ENCODE data around the gene LGALS4. TPM values are rescaled to one million over a fixed set of nuclear protein-coding genes. Genes with fewer than 3 reads are reported as not detected.

LGALS4 gene
- total RNA-seq, 6 experiments from 2014 or later, result 21.0 to 376 (median 186) TPM

GRCh38 chr19:38839816-38840582 lies 27.3 kb upstream of the LGALS4 start:
- H3K4me3 ChIP-seq, result no peak overlapping the region
- intact Hi-C loops (cut with DNase I), result no loop called here
- DNase-seq, result peak in 2 of 3 donors; percentile 21 to 49
- H3K27ac ChIP-seq, result peak overlapping the region in 1 of 3 donors; percentile 62
- no peaks in the 10 kb centered on the region for H3K27me3 ChIP-seq
- no peaks in the 10 kb centered on the region for H3K9me3 ChIP-seq
- TF ChIP-seq POLR2A (IDR thresholded peaks at IDR 0.05), result no peak
- TF ChIP-seq, protein P1, sequence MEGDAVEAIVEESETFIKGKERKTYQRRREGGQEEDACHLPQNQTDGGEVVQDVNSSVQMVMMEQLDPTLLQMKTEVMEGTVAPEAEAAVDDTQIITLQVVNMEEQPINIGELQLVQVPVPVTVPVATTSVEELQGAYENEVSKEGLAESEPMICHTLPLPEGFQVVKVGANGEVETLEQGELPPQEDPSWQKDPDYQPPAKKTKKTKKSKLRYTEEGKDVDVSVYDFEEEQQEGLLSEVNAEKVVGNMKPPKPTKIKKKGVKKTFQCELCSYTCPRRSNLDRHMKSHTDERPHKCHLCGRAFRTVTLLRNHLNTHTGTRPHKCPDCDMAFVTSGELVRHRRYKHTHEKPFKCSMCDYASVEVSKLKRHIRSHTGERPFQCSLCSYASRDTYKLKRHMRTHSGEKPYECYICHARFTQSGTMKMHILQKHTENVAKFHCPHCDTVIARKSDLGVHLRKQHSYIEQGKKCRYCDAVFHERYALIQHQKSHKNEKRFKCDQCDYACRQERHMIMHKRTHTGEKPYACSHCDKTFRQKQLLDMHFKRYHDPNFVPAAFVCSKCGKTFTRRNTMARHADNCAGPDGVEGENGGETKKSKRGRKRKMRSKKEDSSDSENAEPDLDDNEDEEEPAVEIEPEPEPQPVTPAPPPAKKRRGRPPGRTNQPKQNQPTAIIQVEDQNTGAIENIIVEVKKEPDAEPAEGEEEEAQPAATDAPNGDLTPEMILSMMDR (IDR thresholded peaks at IDR 0.05), result no peak
- peaks cover 0 to 85% (median 43%) of the 10 kb centered on the region in 4 donors for H3K4me1 ChIP-seq
- H3K36me3 ChIP-seq, result peaks cover 22 to 94% (median 60%) of the 10 kb centered on the region in 4 donors
- ATAC-seq, result no peak
- 83% methylated on average over 18 of the region's 28 CpGs for WGBS (ENCODE audit: insufficient coverage, low coverage, low lambda C conversion rate, missing lambda C conversion rate)

DNA sequence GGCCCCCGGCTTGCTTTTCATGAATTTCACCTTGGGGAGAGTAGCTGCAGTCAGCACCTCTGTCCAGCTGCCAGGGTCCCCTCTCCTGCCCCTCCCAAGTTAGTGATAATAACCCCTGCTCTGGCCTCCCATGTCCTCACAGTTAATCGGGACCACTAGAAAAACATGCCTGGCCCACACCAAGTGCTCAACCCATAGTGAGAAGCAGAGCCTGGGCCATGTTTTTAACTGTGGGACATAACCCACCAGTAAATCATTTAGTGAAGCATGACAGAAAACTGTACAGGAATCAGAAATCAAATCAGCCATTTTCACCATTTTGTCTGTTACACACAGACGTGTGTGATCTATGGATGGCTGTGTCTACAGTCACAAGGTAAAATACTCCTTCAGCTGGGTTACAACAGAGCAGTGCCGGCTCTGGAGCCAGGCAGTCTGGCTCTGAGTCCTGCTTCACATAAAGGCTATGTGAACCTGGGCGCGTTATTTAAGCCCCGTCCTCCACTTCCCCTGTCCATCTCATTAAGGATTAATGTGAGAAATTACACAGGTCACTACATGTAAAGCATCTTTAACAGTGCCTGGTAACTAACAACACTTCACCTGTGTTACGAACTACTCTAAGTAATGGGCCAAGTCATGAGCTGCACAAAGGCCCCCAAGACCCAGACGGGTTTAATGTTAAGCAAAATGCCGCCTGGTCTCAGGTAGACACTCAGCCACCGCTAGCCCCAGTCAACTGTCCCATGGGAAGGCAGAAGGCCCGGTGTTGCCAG lies 26.4 kb upstream of the LGALS4 start:
- Histone ChIP-seq H3K27ac (peak overlapping the region in 2 of 3 donors; percentile 42 to 62), H3K36me3 (peaks cover 19 to 86% (median 52%) of the 10 kb centered on the region in 4 donors), H3K27me3 (no peaks in the 10 kb centered on the region), H3K4me1 (peaks cover 0 to 82% (median 41%) of the 10 kb centered on the region in 4 donors), H3K4me3 (no peak overlapping the region), H3K9me3 (no peaks in the 10 kb centered on the region)
- 75% methylated on average over 10 of the region's 12 CpGs for WGBS (ENCODE audit: insufficient coverage, low coverage, low lambda C conversion rate, missing lambda C conversion rate)
- intact Hi-C loops (cut with DNase I), result no loop called here
- ATAC-seq (no peak), DNase-seq (peak in 1 of 3 donors; percentile 5)
- TF ChIP-seq, protein P1 (IDR thresholded peaks at IDR 0.05), result no peak
- TF ChIP-seq POLR2A (IDR thresholded peaks at IDR 0.05), result no peak

GRCh38 chr19:38838208-38838985 lies 25.7 kb upstream of the LGALS4 start:
- Histone ChIP-seq H3K36me3 (peaks cover 12 to 78% (median 45%) of the 10 kb centered on the region in 4 donors), H3K27me3 (no peaks in the 10 kb centered on the region), H3K27ac (peak overlapping the region; percentile 42 to 81 (median 62)), H3K9me3 (no peaks in the 10 kb centered on the region), H3K4me1 (peaks cover 0 to 74% (median 37%) of the 10 kb centered on the region in 4 donors), H3K4me3 (no peak overlapping the region)
- peak in 2 of 3 donors; percentile 21 to 38 for DNase-seq
- TF ChIP-seq POLR2A (IDR thresholded peaks at IDR 0.05), result no peak
- TF ChIP-seq, protein P1 (IDR thresholded peaks at IDR 0.05), result no peak
- WGBS (ENCODE audit: insufficient coverage, low coverage, low lambda C conversion rate, missing lambda C conversion rate), result 62% methylated on average over 3 of the region's 19 CpGs
- peak in 2 of 4 donors; percentile 2 to 32 for ATAC-seq
- intact Hi-C loops (cut with DNase I), result no loop called here

- peaks cover 0 to 70% (median 36%) of the 10 kb centered on the region in 4 donors for H3K4me1 ChIP-seq
- intact Hi-C loops (cut with DNase I), result no loop called here
- H3K27ac ChIP-seq, result peak overlapping the region; percentile 37 to 81 (median 62)
- no peak for TF ChIP-seq POLR2A (IDR thresholded peaks at IDR 0.05)
- TF ChIP-seq, protein P1 (IDR thresholded peaks at IDR 0.05), result no peak
- DNase-seq (peak in 2 of 3 donors; percentile 17 to 51), ATAC-seq (peak; percentile 24 to 57 (median 51))
- H3K27me3 ChIP-seq, result no peaks in the 10 kb centered on the region
- H3K9me3 ChIP-seq, result no peaks in the 10 kb centered on the region
- peaks cover 10 to 71% (median 41%) of the 10 kb centered on the region in 4 donors for H3K36me3 ChIP-seq
- no peak overlapping the region for H3K4me3 ChIP-seq
- 53% methylated on average over 3 of the region's 7 CpGs for whole genome bisulfite sequencing (ENCODE audit: insufficient coverage, low coverage, low lambda C conversion rate, missing lambda C conversion rate)
These were observed 24.9 kb upstream of the LGALS4 start for GRCh38 chr19:38837656-38838121.

All from right lobe of liver (tissue), 6 donors.